ENCODE data around the gene SZT2. TPM values are rescaled to one million over a fixed set of nuclear protein-coding genes. Genes with fewer than 3 reads are reported as not detected.

The SZT2 gene
- total RNA-seq, 1 experiment from 2014 or later = 27.9 TPM

DNA sequence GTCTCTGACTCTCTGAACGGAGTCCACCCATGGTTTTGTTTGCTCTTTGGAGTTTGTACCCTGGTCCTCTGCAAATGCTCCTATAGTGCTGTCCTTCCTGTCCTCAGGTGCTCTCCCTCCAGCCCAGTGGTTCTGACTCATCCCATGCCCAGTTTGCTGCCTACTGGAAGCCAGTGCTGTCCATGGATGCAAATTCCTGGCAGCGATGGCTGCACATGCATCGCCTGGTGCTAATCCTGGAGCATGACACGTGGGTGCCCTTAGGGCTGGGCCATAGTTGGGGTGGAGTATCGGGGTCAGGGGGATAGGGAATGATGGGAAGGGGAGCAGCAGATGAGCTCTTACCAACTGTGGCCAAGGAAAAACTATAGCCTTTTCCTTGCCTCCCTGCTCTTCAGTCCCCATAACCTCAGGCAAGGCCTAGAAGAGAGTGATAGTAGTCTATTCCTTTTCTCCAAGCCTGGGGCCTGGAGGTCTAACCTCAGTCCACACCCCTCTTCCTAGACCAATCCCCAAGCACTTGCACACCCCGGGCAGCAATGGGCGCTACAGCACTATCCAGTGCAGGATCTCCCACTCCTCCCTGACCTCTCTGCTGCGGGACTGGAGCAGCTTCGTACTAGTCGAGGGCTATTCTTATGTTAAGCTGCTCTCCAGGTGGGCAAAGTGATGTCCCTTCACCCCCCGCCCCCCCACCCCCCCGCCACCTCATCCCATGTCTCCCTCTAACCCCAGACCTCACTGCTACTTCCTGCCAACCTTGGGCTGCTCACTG, 32.5 kb downstream of the SZT2 start:
- Histone ChIP-seq H3K4me3 (ENCODE audit: low read depth, low read length, poor library complexity, severe bottlenecking) (no peak overlapping the region), H3K4me1 (ENCODE audit: insufficient read depth, low read length, poor library complexity, severe bottlenecking) (no peaks in the 10 kb centered on the region), H3K9me3 (ENCODE audit: low read depth, low read length, poor library complexity, severe bottlenecking) (no peaks in the 10 kb centered on the region), H3K36me3 (ENCODE audit: insufficient read depth, low read length, poor library complexity, severe bottlenecking) (peaks cover 31% of the 10 kb centered on the region), H3K27ac (ENCODE audit: low read depth, low read length, poor library complexity, severe bottlenecking) (no peak overlapping the region), H3K27me3 (replicated peaks; ENCODE audit: insufficient read depth, low read depth, low read length, poor library complexity) (no peaks in the 10 kb centered on the region)
- CTCF ChIA-PET = no interaction called here
- intact Hi-C loops (cut with micrococcal nuclease; ENCODE audit: unreplicated experiment) = no loop called here
- no peak for DNase-seq (ENCODE audit: low spot score)
- BruUV-seq (replicated peaks) = no TSS peak
- POLR2A ChIA-PET (ENCODE audit: low non-redundant PET) = no interaction called here
- TF ChIP-seq EZH2 (IDR thresholded peaks at IDR 0.05; ENCODE audit: borderline replicate concordance, low read depth, low read length, poor library complexity, severe bottlenecking) = no peak
- TF ChIP-seq, protein P1, sequence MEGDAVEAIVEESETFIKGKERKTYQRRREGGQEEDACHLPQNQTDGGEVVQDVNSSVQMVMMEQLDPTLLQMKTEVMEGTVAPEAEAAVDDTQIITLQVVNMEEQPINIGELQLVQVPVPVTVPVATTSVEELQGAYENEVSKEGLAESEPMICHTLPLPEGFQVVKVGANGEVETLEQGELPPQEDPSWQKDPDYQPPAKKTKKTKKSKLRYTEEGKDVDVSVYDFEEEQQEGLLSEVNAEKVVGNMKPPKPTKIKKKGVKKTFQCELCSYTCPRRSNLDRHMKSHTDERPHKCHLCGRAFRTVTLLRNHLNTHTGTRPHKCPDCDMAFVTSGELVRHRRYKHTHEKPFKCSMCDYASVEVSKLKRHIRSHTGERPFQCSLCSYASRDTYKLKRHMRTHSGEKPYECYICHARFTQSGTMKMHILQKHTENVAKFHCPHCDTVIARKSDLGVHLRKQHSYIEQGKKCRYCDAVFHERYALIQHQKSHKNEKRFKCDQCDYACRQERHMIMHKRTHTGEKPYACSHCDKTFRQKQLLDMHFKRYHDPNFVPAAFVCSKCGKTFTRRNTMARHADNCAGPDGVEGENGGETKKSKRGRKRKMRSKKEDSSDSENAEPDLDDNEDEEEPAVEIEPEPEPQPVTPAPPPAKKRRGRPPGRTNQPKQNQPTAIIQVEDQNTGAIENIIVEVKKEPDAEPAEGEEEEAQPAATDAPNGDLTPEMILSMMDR (conservative IDR thresholded peaks at IDR 0.05; ENCODE audit: low read depth, low read length) = no peak

DNA sequence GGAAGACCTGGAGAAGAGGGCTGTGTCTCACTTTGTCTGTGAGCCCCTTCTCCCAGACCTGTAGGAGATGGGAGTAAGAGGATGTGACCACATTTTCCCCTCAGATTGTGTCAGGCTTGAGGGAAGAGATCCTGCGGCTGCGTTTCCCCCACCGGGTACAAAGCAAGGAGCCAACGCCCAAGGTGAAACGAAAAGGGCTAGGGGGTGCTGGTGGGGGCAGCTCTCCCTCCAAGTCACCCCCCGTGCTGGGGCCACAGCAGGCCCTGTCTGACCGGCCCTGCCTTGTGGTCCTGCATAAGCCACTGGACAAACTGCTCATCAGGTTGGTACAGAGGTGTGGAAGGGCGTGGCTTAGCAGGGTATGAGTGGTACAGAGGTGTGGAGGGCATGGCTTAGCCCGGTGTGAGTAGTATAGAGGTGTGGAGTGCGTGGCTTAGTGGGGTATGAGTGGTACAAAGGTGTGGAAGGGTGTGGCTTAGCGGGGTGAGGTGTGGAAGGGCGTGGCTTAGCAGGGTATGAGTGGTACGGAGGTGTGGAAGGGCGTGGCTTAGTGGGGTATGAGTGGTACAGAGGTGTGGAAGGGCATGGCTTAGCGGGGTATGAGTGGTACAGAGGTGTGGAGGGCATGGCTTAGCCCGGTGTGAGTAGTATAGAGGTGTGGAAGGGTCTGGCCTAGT, 33.4 kb downstream of the SZT2 start:
- no peak overlapping the region for H3K27ac ChIP-seq (ENCODE audit: low read depth, low read length, poor library complexity, severe bottlenecking)
- no peaks in the 10 kb centered on the region for H3K27me3 ChIP-seq (replicated peaks; ENCODE audit: insufficient read depth, low read depth, low read length, poor library complexity)
- intact Hi-C loops (cut with micrococcal nuclease; ENCODE audit: unreplicated experiment) = no loop called here
- BruUV-seq (replicated peaks) = no TSS peak
- POLR2A ChIA-PET (ENCODE audit: low non-redundant PET) = no interaction called here
- TF ChIP-seq EZH2 (IDR thresholded peaks at IDR 0.05; ENCODE audit: borderline replicate concordance, low read depth, low read length, poor library complexity, severe bottlenecking) = no peak
- TF ChIP-seq, protein P1 (conservative IDR thresholded peaks at IDR 0.05; ENCODE audit: low read depth, low read length) = no peak
- H3K9me3 ChIP-seq (ENCODE audit: low read depth, low read length, poor library complexity, severe bottlenecking) = no peaks in the 10 kb centered on the region
- no peak overlapping the region for H3K4me3 ChIP-seq (ENCODE audit: low read depth, low read length, poor library complexity, severe bottlenecking)
- H3K4me1 ChIP-seq (ENCODE audit: insufficient read depth, low read length, poor library complexity, severe bottlenecking) = no peaks in the 10 kb centered on the region
- H3K36me3 ChIP-seq (ENCODE audit: insufficient read depth, low read length, poor library complexity, severe bottlenecking) = peaks cover 35% of the 10 kb centered on the region
- DNase-seq (ENCODE audit: low spot score) = no peak
- CTCF ChIA-PET = no interaction called here

DNA sequence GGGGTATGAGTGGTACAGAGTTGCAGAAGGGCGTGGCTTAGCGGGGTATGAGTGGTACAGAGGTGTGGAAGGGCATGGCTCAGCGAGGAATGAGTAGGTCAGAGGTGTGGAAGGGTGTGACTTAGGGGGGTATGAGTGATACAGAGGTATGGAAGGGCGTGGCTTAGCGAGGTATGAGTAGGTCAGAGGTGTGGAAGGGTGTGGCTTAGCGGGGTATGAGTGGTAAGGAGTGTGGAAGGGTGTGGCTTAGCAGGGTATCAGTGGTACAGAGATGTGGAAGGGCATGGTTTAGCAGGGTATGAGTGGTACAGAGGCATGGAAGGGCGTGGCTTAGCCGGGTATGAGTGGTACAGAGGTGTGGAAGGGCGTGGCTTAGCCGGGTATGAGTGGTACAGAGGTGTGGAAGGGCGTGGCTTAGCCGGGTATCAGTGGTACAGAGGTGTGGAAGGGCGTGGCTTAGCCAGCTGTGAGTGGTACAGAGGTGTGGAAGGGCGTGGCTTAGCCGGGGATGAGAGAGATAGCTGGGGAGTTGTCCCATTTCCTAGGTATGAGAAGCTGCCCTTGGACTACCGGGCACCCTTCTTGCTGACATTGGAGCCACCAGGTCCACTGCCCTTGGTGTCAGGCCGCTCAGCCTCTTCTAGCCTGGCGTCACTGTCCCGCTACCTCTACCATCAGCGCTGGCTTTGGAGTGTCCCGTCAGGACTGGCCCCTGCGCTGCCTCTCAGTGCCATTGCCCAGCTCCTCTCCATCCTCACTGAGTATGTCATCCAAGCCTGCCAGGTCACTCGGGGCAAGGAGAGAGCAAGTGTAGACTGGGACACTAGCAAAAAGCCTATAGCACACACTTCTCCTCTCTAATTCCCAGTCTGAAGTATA, 34.2 kb downstream of the SZT2 start:
- peaks cover 35% of the 10 kb centered on the region for H3K36me3 ChIP-seq (ENCODE audit: insufficient read depth, low read length, poor library complexity, severe bottlenecking)
- no peaks in the 10 kb centered on the region for H3K9me3 ChIP-seq (ENCODE audit: low read depth, low read length, poor library complexity, severe bottlenecking)
- no peak for DNase-seq (ENCODE audit: low spot score)
- H3K27me3 ChIP-seq (replicated peaks; ENCODE audit: insufficient read depth, low read depth, low read length, poor library complexity) = no peaks in the 10 kb centered on the region
- intact Hi-C loops (cut with micrococcal nuclease; ENCODE audit: unreplicated experiment) = no loop called here
- no peaks in the 10 kb centered on the region for H3K4me1 ChIP-seq (ENCODE audit: insufficient read depth, low read length, poor library complexity, severe bottlenecking)
- no peak overlapping the region for H3K27ac ChIP-seq (ENCODE audit: low read depth, low read length, poor library complexity, severe bottlenecking)
- no TSS peak for BruUV-seq (replicated peaks)
- POLR2A ChIA-PET (ENCODE audit: low non-redundant PET) = no interaction called here
- H3K4me3 ChIP-seq (ENCODE audit: low read depth, low read length, poor library complexity, severe bottlenecking) = no peak overlapping the region
- CTCF ChIA-PET = no interaction called here
- TF ChIP-seq, protein P1 (conservative IDR thresholded peaks at IDR 0.05; ENCODE audit: low read depth, low read length) = no peak
- no peak for TF ChIP-seq EZH2 (IDR thresholded peaks at IDR 0.05; ENCODE audit: borderline replicate concordance, low read depth, low read length, poor library complexity, severe bottlenecking)
